Pulmonary artery endothelial cell (primary cell): ENCODE results near the gene APBA3. TPM values are rescaled to one million over a fixed set of nuclear protein-coding genes. Genes with fewer than 3 reads are reported as not detected.

Source experiments
- DNase-seq: peaks from one replicate; pipeline ENCODE4 v3.0.0-alpha.2; 2011; ENCODE audit warnings: low read depth, low spot score
- total RNA-seq: library from RNA; depleted of rRNA; stranded (reverse); fragments of >200 nt; gene quantifications from 2 replicates; pipeline ENCODE4 v1.2.3, GENCODE V29; 2014

The APBA3 gene
- total RNA-seq, 1 donor from 2014 or later: 17.5 TPM

GRCh38 chr19:3788996-3789778 lies 27.7 kb upstream of the APBA3 start:
- no peak for DNase-seq

- DNase-seq: no peak
These were observed 24.7 kb upstream of the APBA3 start, which contains the start of gene MATK for GRCh38 chr19:3785938-3786824. MATK (minus strand) TSS chr19:3786381; CDS start chr19:3785135, 1,246 bp downstream.

GRCh38 chr19:3785451-3785937 lies 24.0 kb upstream of the APBA3 start:
- DNase-seq: no peak

GRCh38 chr19:3784607-3785450 lies 23.3 kb upstream of the APBA3 start:
- no peak for DNase-seq

GRCh38 chr19:3783660-3784584 lies 22.4 kb upstream of the APBA3 start:
- no peak for DNase-seq

GRCh38 chr19:3782903-3783302 lies 21.4 kb upstream of the APBA3 start:
- DNase-seq: no peak

GRCh38 chr19:3782330-3782729 lies 20.8 kb upstream of the APBA3 start:
- no peak for DNase-seq

GRCh38 chr19:3781603-3782002 lies 20.1 kb upstream of the APBA3 start:
- DNase-seq: no peak

- DNase-seq: no peak
These were observed 19.4 kb upstream of the APBA3 start for GRCh38 chr19:3780786-3781304.

- no peak for DNase-seq
These were observed 17.6 kb upstream of the APBA3 start for GRCh38 chr19:3778899-3779723.

- no peak for DNase-seq
These were observed 16.8 kb upstream of the APBA3 start for GRCh38 chr19:3778104-3778867.

- no peak for DNase-seq
These were observed 15.1 kb upstream of the APBA3 start for GRCh38 chr19:3776479-3777040.

GRCh38 chr19:3775831-3776230 lies 14.3 kb upstream of the APBA3 start:
- DNase-seq: no peak

- no peak for DNase-seq
These were observed 13.9 kb upstream of the APBA3 start for GRCh38 chr19:3775374-3775711.

GRCh38 chr19:3774621-3775373 lies 13.3 kb upstream of the APBA3 start:
- no peak for DNase-seq

- no peak for DNase-seq
These were observed 12.5 kb upstream of the APBA3 start for GRCh38 chr19:3773814-3774515.
